MCF 10A (cell line): ENCODE measurements around the gene HIPK4. TPM values are rescaled to one million over a fixed set of nuclear protein-coding genes. Genes with fewer than 3 reads are reported as not detected.
"Not testable (repeated sequence)": the region's sequence is repeated elsewhere in the genome, so short reads cannot be mapped to it uniquely, and the experiment has no call there.

Source experiments
- BruUV-seq: library from RNA; stranded (reverse); fragments of 400-500 nt; replicated peaks from 2 replicates; lab custom pipeline; 2021; lab: Mats Ljungman, UMichigan
- CTCF ChIA-PET: fragments of 300-600 bp; sonication (Branson Sonifier 250); formaldehyde crosslinking; extraction: SDS; loops from one replicate; lab custom pipeline; 2021; ENCODE audit warnings: antibody characterized with exemption, inconsistent platforms; lab: Yijun Ruan, JAX
- POLR2A ChIA-PET: fragments of 300-600, 350-650 bp; sonication (Branson Sonifier 250); formaldehyde crosslinking; extraction: SDS; loops from one replicate; lab custom pipeline; 2020; ENCODE audit warnings: antibody characterized with exemption, inconsistent platforms; lab: Yijun Ruan, JAX
- DNase-seq: peaks from one replicate; pipeline ENCODE4 v3.0.0-alpha.2; 2018; ENCODE audit not compliant: unreplicated experiment
- H3K27ac Mint-ChIP-seq: one replicate; pipeline ENCODE4 v1.8.0; 2022; ENCODE audit warnings: mild to moderate bottlenecking, low read depth, mixed read lengths; ENCODE audit not compliant: unreplicated experiment
- H3K27me3 Mint-ChIP-seq: one replicate; pipeline ENCODE4 v1.8.0; 2022; ENCODE audit warnings: mixed read lengths; ENCODE audit not compliant: insufficient read depth, unreplicated experiment
- H3K36me3 Mint-ChIP-seq: one replicate; pipeline ENCODE4 v1.8.0; 2022; ENCODE audit warnings: mild to moderate bottlenecking, moderate library complexity, mixed read lengths; ENCODE audit not compliant: insufficient read depth, unreplicated experiment
- H3K4me1 Mint-ChIP-seq: one replicate; pipeline ENCODE4 v1.8.0; 2022; ENCODE audit warnings: mixed read lengths; ENCODE audit not compliant: insufficient read depth, unreplicated experiment
- H3K4me3 Mint-ChIP-seq: one replicate; pipeline ENCODE4 v1.8.0; 2022; ENCODE audit warnings: mild to moderate bottlenecking, moderate library complexity, mixed read lengths; ENCODE audit not compliant: unreplicated experiment
- H3K9me3 Mint-ChIP-seq: one replicate; pipeline ENCODE4 v1.8.0; 2022; ENCODE audit warnings: mixed read lengths; ENCODE audit not compliant: unreplicated experiment
- CTCF ChIP-seq: fragments of 200-600 bp; IDR thresholded peaks from one replicate; pipeline ENCODE4 v1.8.0; 2022; ENCODE audit warnings: antibody characterized with exemption, mild to moderate bottlenecking; ENCODE audit not compliant: unreplicated experiment
- intact Hi-C: fragments of 100-400 bp; cut with micrococcal nuclease; formaldehyde crosslinking; loops from 2 replicates; pipeline ENCODE4 v1.14.1; 2022
- total RNA-seq: library from RNA; stranded (reverse); gene quantifications from 2 replicates; pipeline ENCODE4 v1.2.3, GENCODE V29; 2022

Gene HIPK4
- total RNA-seq, 1 experiment from 2014 or later = not detected

- H3K4me1 Mint-ChIP-seq = no peaks in the 10 kb centered on the region
- CTCF ChIA-PET = no interaction called here
- no peaks in the 10 kb centered on the region for H3K27me3 Mint-ChIP-seq
- peaks cover 48% of the 10 kb centered on the region for H3K36me3 Mint-ChIP-seq
- POLR2A ChIA-PET = no interaction called here
- no peak overlapping the region for H3K27ac Mint-ChIP-seq
- BruUV-seq = no TSS peak
- DNase-seq = no peak
- H3K9me3 Mint-ChIP-seq = no peaks in the 10 kb centered on the region
- H3K4me3 Mint-ChIP-seq = no peak overlapping the region
- no peak for TF ChIP-seq CTCF
- intact Hi-C loops = no loop called here
Observed at GRCh38 chr19:40370997-40371801, 18.8 kb downstream of the HIPK4 start.

- DNase-seq, H3K9me3 Mint-ChIP-seq, H3K27me3 Mint-ChIP-seq, H3K4me3 Mint-ChIP-seq, H3K27ac Mint-ChIP-seq, CTCF ChIA-PET, H3K4me1 Mint-ChIP-seq, BruUV-seq, intact Hi-C loops: not testable (repeated sequence)
- POLR2A ChIA-PET = interaction anchor here (0.6 to 1.0 kb wide), 2 partner anchors 56 to 1417 kb away, joined by 3 read pairs; partner anchors contain the start of gene SERTAD1
- peaks cover 46% of the 10 kb centered on the region for H3K36me3 Mint-ChIP-seq
Observed at GRCh38 chr19:40370253-40370652, 19.7 kb downstream of the HIPK4 start.

GRCh38 chr19:40369797-40370196 lies 20.2 kb downstream of the HIPK4 start:
- ChIA-PET CTCF (no interaction called here), POLR2A (interaction anchor here (0.6 to 1.0 kb wide), 2 partner anchors 56 to 1417 kb away, joined by 3 read pairs; partner anchors contain the start of gene SERTAD1)
- Mint-ChIP-seq H3K36me3 (peaks cover 41% of the 10 kb centered on the region), H3K4me3 (no peak overlapping the region), H3K4me1 (no peaks in the 10 kb centered on the region), H3K27ac (no peak overlapping the region), H3K27me3 (no peaks in the 10 kb centered on the region), H3K9me3 (no peaks in the 10 kb centered on the region)
- DNase-seq = no peak
- no TSS peak for BruUV-seq
- intact Hi-C loops = no loop called here
- TF ChIP-seq CTCF = no peak

GRCh38 chr19:40367577-40368434 lies 22.2 kb downstream of the HIPK4 start:
- ChIA-PET CTCF (interaction anchor here (0.5 to 0.6 kb wide), 2 partner anchors 231 to 1713 kb away, joined by 3 read pairs; no protein-coding TSS in a partner anchor), POLR2A (interaction anchor here (0.7 kb wide), 1 partner anchor 36 kb away, joined by 3 read pairs; no protein-coding TSS in a partner anchor)
- DNase-seq = no peak

More at GRCh38 chr19:40367577-40368434, 22.2 kb downstream of the HIPK4 start:
- no TSS peak for BruUV-seq
- H3K36me3 Mint-ChIP-seq = peaks cover 23% of the 10 kb centered on the region
- intact Hi-C loops = no loop called here
- no peak overlapping the region for H3K4me3 Mint-ChIP-seq
- TF ChIP-seq CTCF = no peak
- H3K27ac Mint-ChIP-seq = no peak overlapping the region
- no peaks in the 10 kb centered on the region for H3K9me3 Mint-ChIP-seq
- H3K4me1 Mint-ChIP-seq = no peaks in the 10 kb centered on the region
- no peaks in the 10 kb centered on the region for H3K27me3 Mint-ChIP-seq
